Endothelial cell of umbilical vein (primary cell): ENCODE results near the gene ATP10B. TPM values are rescaled to one million over a fixed set of nuclear protein-coding genes. Genes with fewer than 3 reads are reported as not detected.

Source experiments
- BruUV-seq: library from RNA; stranded (reverse); fragments of 400-500 nt; replicated peaks from 2 replicates; lab custom pipeline; 2021; lab: Mats Ljungman, UMichigan
- CTCF ChIA-PET: fragments of 300-600, 350-600 bp; sonication (Branson Sonifier 250); formaldehyde crosslinking; loops from one replicate; lab custom pipeline; 2021; ENCODE audit warnings: antibody characterized with exemption, inconsistent platforms; lab: Charles Lee
- POLR2A ChIA-PET: fragments of 300-600, 350-600 bp; sonication (Branson Sonifier 250); formaldehyde crosslinking; loops from one replicate; lab custom pipeline; 2021; ENCODE audit warnings: antibody characterized with exemption, inconsistent platforms; lab: Charles Lee
- DNase-seq: peaks from one replicate; pipeline ENCODE4 v3.0.0-alpha.2; 2011; ENCODE audit warnings: low read depth, low spot score
- FAIRE-seq: peaks from 2 replicates; lab custom pipeline; 2011; peaks lifted over from hg19 to GRCh38; lab: Jason Lieb, UNC
- H2AFZ ChIP-seq: 2 replicates; pipeline ENCODE4 v1.6.0; 2012; ENCODE audit warnings: low read depth, low read length, control low read depth, inconsistent platforms
- H3K27ac ChIP-seq: 2 replicates; pipeline ENCODE4 v1.5.1; 2011; ENCODE audit warnings: low read depth, mild to moderate bottlenecking, control low read depth, low read length, moderate library complexity; ENCODE audit not compliant: insufficient read depth
- H3K27me3 ChIP-seq, 2 experiments: 2 replicates each; pipeline versions ENCODE4 v1.6.0 to v1.6.1; 2011; ENCODE audit warnings: low read length in 2 of 2, mixed read lengths in 1 of 2; ENCODE audit not compliant: control insufficient read depth in 2 of 2, insufficient read depth in 2 of 2
- H3K36me3 ChIP-seq, 2 experiments: 2 replicates in 1 of 2; 3 replicates in 1 of 2; pipeline ENCODE4 v1.5.1; 2011; ENCODE audit warnings: low read length in 2 of 2, mild to moderate bottlenecking in 1 of 2, moderate library complexity in 1 of 2; ENCODE audit not compliant: control insufficient read depth in 2 of 2, insufficient read depth in 2 of 2; ENCODE audit errors: extremely low read depth in 1 of 2
- H3K4me1 ChIP-seq: 3 replicates; pipeline ENCODE4 v1.5.1; 2011; ENCODE audit warnings: mild to moderate bottlenecking, low read length; ENCODE audit not compliant: control insufficient read depth, insufficient read depth; ENCODE audit errors: extremely low read depth
- H3K4me2 ChIP-seq: 2 replicates; pipeline ENCODE4 v1.6.1; 2011; ENCODE audit warnings: low read length, control low read depth, mixed read lengths; ENCODE audit not compliant: insufficient read depth
- H3K4me3 ChIP-seq, 3 experiments: fragments of 200-600 bp in 1 of 3; sonication (generic), shearing (Covaris generic) in 1 of 3; replicated peaks in 1 of 3; 2 replicates each; pipeline ENCODE4 v1.5.1; 2011 to 2016; ENCODE audit warnings: control low read depth in 3 of 3, low read length in 3 of 3, mild to moderate bottlenecking in 2 of 3, inconsistent platforms in 1 of 3, low read depth in 1 of 3, moderate library complexity in 1 of 3; ENCODE audit not compliant: insufficient read depth in 1 of 3
- H3K79me2 ChIP-seq: 2 replicates; pipeline ENCODE4 v1.6.0; 2012; ENCODE audit warnings: low read length, inconsistent platforms; ENCODE audit not compliant: control insufficient read depth, insufficient read depth
- H3K9ac ChIP-seq: replicated peaks from 2 replicates; pipeline ENCODE3; 2011; ENCODE audit warnings: low read length, control low read depth; ENCODE audit not compliant: insufficient read depth; ENCODE audit errors: extremely low read depth
- H3K9me1 ChIP-seq: replicated peaks from 3 replicates; pipeline ENCODE4 v1.6.0; 2011; ENCODE audit warnings: mild to moderate bottlenecking, low read length; ENCODE audit not compliant: control insufficient read depth, insufficient read depth; ENCODE audit errors: extremely low read depth
- H3K9me3 ChIP-seq: replicated peaks from 2 replicates; pipeline ENCODE4 v1.5.1; 2012; ENCODE audit warnings: low read length, inconsistent platforms; ENCODE audit not compliant: control insufficient read depth, insufficient read depth
- H4K20me1 ChIP-seq: replicated peaks from 2 replicates; pipeline ENCODE3; 2011; ENCODE audit warnings: mild to moderate bottlenecking, low read length; ENCODE audit not compliant: control insufficient read depth, insufficient read depth; ENCODE audit errors: extremely low read depth
- EZH2 ChIP-seq: IDR thresholded peaks from 2 replicates; pipeline ENCODE4 v1.6.1; 2012; ENCODE audit warnings: borderline replicate concordance, low read depth, mild to moderate bottlenecking, moderate library complexity, low read length, inconsistent platforms; ENCODE audit not compliant: severe bottlenecking
- FOS ChIP-seq: IDR thresholded peaks from 2 replicates; pipeline ENCODE4 v1.6.1; 2011; ENCODE audit warnings: mild to moderate bottlenecking, low read length, moderate library complexity, borderline replicate concordance; ENCODE audit not compliant: insufficient read depth
- JUN ChIP-seq: IDR thresholded peaks from 2 replicates; pipeline ENCODE4 v1.6.1; 2011; ENCODE audit warnings: borderline replicate concordance, low read depth; ENCODE audit not compliant: insufficient read length, insufficient read depth
- MYC ChIP-seq: IDR thresholded peaks from one replicate; pipeline ENCODE4 v1.6.1; 2011; ENCODE audit warnings: mild to moderate bottlenecking, low read depth, low read length
- POLR2A ChIP-seq: IDR thresholded peaks from 2 replicates; pipeline ENCODE4 v1.6.1; 2012; ENCODE audit warnings: low read depth, mild to moderate bottlenecking, control low read depth, low read length
- dilution Hi-C: fragments of 300-500 bp; cut with MboI; formaldehyde crosslinking; loops from one replicate; pipeline ENCODE4 v1.15.0; 2019; ENCODE audit warnings: low sequenced_read_pairs; ENCODE audit not compliant: extremely low pct_ligation_motif_present
- intact Hi-C: fragments of 100-400 bp; cut with micrococcal nuclease; formaldehyde crosslinking; loops from one replicate; pipeline ENCODE4 v1.10.0; 2022
- polyA plus RNA-seq, 4 experiments: library from polyadenylated mRNA; depleted of rRNA in 3 of 4; stranded (reverse) in 3 of 4; unstranded in 1 of 4; fragments of >200 nt; gene quantifications; 2 replicates each; pipeline versions ENCODE4 v1.2.1 to v1.2.3, GENCODE V29; 2011 to 2012; ENCODE audit warnings: missing spikeins in 1 of 4
- total RNA-seq: library from RNA; stranded (reverse); gene quantifications from 2 replicates; pipeline ENCODE4 v1.2.3, GENCODE V29; 2021
- TF ChIP-seq, protein P1 (sequence below), 2 donors: IDR thresholded peaks; 1 replicate in 1 of 2; 2 replicates in 1 of 2; pipeline ENCODE4 v1.5.1; 2011; ENCODE audit warnings: low read length in 2 of 2, mild to moderate bottlenecking in 2 of 2, moderate library complexity in 2 of 2, control low read depth in 1 of 2, inconsistent platforms in 1 of 2, low read depth in 1 of 2; ENCODE audit not compliant: insufficient read depth in 1 of 2; ENCODE audit errors: extremely low read depth in 1 of 2

ATP10B gene
- total and polyA plus RNA-seq, 2 donors (not counting 3 experiments of a cell fraction or from before 2014, with no cell fraction given): not detected

DNA sequence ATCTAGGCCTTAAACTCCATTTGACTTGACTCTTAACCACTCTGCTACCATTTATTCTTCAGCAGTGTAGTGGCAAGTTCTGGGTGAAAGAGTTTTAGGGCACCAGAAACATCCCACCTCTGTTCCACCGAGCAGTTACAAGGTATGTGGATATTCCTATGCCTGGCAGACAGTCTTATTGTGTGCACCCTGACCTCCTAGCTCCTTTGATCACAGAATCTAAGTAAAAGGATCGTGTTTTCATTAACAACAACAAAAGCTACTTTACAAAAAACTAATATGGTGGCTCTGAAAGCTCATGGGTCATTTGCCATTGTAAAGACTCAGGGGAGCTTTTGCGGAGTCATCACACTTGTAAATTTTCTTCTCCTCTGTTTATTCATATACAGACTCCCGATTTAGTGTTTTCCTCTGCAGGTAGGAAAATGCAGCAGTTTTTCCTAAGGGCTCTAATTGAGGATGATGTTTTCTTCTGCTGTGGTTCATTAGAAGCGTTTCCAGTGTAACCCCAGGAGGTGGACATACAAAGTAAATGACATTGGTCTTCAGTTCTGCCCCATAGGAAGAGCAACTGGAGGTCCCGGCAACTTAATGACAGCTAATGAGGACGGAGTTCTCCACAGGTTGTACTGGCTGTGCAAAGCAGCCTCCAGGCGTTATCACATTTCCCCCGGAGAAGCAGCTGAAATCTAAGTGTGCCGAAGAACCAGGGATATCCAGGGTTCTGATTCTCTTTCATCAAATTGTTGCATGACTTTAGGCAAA, 78.2 kb downstream of the ATP10B start:
- no peaks in the 10 kb centered on the region for H3K4me1 ChIP-seq
- dilution Hi-C loops (no loop called here), intact Hi-C loops (no loop called here)
- H3K27ac ChIP-seq: no peak overlapping the region
- H3K4me3 ChIP-seq: no peak overlapping the region
- TF ChIP-seq MYC (no peak), FOS (no peak), POLR2A (no peak), EZH2 (no peak), JUN (no peak)
- TF ChIP-seq, protein P1, sequence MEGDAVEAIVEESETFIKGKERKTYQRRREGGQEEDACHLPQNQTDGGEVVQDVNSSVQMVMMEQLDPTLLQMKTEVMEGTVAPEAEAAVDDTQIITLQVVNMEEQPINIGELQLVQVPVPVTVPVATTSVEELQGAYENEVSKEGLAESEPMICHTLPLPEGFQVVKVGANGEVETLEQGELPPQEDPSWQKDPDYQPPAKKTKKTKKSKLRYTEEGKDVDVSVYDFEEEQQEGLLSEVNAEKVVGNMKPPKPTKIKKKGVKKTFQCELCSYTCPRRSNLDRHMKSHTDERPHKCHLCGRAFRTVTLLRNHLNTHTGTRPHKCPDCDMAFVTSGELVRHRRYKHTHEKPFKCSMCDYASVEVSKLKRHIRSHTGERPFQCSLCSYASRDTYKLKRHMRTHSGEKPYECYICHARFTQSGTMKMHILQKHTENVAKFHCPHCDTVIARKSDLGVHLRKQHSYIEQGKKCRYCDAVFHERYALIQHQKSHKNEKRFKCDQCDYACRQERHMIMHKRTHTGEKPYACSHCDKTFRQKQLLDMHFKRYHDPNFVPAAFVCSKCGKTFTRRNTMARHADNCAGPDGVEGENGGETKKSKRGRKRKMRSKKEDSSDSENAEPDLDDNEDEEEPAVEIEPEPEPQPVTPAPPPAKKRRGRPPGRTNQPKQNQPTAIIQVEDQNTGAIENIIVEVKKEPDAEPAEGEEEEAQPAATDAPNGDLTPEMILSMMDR (IDR thresholded peaks at IDR 0.05; ENCODE audit: extremely low read depth in 1 of 2, insufficient read depth in 1 of 2, low read depth in 1 of 2, low read length in 2 of 2): no peak
- H4K20me1 ChIP-seq: no peaks in the 10 kb centered on the region
- H3K9me1 ChIP-seq: no peaks in the 10 kb centered on the region
- BruUV-seq: no TSS peak
- DNase-seq: no peak
- H3K9ac ChIP-seq: no peak overlapping the region
- no peaks in the 10 kb centered on the region for H3K36me3 ChIP-seq
- POLR2A ChIA-PET: no interaction called here
- no peaks in the 10 kb centered on the region for H3K79me2 ChIP-seq
- no peaks in the 10 kb centered on the region for H3K27me3 ChIP-seq
- no peak for FAIRE-seq
- no peak overlapping the region for H2AFZ ChIP-seq
- CTCF ChIA-PET: no interaction called here
- H3K9me3 ChIP-seq: peaks cover 2% of the 10 kb centered on the region
- H3K4me2 ChIP-seq: no peak overlapping the region

DNA sequence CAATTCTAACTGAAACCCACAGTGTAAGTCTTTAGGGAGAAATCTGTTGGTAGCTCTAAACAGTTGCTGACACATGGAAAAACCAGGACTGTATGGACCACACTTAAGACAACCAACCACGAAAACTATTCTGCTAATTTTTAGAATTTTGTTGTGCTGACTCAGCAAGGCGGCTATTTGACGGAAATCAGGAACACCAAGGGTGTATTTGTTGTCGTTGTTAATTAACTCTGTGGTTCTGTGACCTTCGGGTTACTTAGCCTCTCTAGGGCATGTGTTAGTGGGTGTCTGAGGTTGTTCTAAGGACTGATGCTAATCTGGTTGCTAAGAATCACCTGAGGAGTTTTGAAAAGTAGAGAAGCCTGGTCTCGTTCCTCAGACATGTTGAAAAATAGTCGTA, 79.2 kb downstream of the ATP10B start:
- no peak for TF ChIP-seq MYC
- no peak for TF ChIP-seq FOS
- Histone ChIP-seq H3K9me3 (peaks cover 2% of the 10 kb centered on the region), H3K9ac (no peak overlapping the region), H3K27ac (no peak overlapping the region), H3K4me3 (no peak overlapping the region), H3K79me2 (no peaks in the 10 kb centered on the region), H3K4me2 (no peak overlapping the region), H3K36me3 (no peaks in the 10 kb centered on the region), H2AFZ (no peak overlapping the region), H3K4me1 (no peaks in the 10 kb centered on the region), H4K20me1 (no peaks in the 10 kb centered on the region), H3K9me1 (no peaks in the 10 kb centered on the region), H3K27me3 (no peaks in the 10 kb centered on the region)
- DNase-seq: no peak
- BruUV-seq: no TSS peak
- CTCF ChIA-PET: no interaction called here
- dilution Hi-C loops (no loop called here), intact Hi-C loops (no loop called here)
- POLR2A ChIA-PET: no interaction called here
- FAIRE-seq: no peak
